Measurements from ENCODE around the gene CTDP1.

Gene CTDP1

GRCh38 chr18:79740521-79741361 is 61.1 kb downstream of the CTDP1 start (continued):
- TF ChIP-seq PRDM4 (tag by site-specific recombination; IDR thresholded peaks at IDR 0.05) (no peak), ZBTB21 (tag by site-specific recombination; IDR thresholded peaks at IDR 0.05) (no peak), ZFHX2 (tag by site-specific recombination; conservative IDR thresholded peaks at IDR 0.05) (no peak), ZSCAN30 (tag by site-specific recombination; IDR thresholded peaks at IDR 0.05) (no peak)

- H3K36me3 ChIP-seq (ENCODE audit: control insufficient read depth in 2 of 2, insufficient read depth in 1 of 2, low read length in 2 of 2) = peaks cover 0 to 28% of the 10 kb centered on the region in 2 experiments; a peak in 1 of 3 replicates
- H3K9me3 ChIP-seq (ENCODE audit: control insufficient read depth, insufficient read depth, low read depth, low read length) = no peaks in the 10 kb centered on the region
- POLR2A ChIA-PET = no interaction called here
- no peaks in the 10 kb centered on the region for H3K4me1 ChIP-seq (ENCODE audit: control insufficient read depth, insufficient read depth, low read length)
- no peak for TF ChIP-seq ZNF555 (tag by site-specific recombination; conservative IDR thresholded peaks at IDR 0.05)
- TF ChIP-seq ZNF558 (tag by site-specific recombination; IDR thresholded peaks at IDR 0.05) = no peak
- no peak for TF ChIP-seq ZNF148 (tag by site-specific recombination; IDR thresholded peaks at IDR 0.05; ENCODE audit: borderline replicate concordance)
- no peak for TF ChIP-seq ZNF645 (tag by site-specific recombination; IDR thresholded peaks at IDR 0.05)
- TF ChIP-seq OSR2 (tag by site-specific recombination; IDR thresholded peaks at IDR 0.05) = no peak
- TF ChIP-seq TRIM28 (IDR thresholded peaks at IDR 0.05; ENCODE audit: borderline replicate concordance, low read length) = no peak
- no peak for TF ChIP-seq ZNF169 (tag by site-specific recombination; IDR thresholded peaks at IDR 0.05)
- no peak for TF ChIP-seq KLF8 (tag by site-specific recombination; IDR thresholded peaks at IDR 0.05)
- TF ChIP-seq ZNF133 (tag by site-specific recombination; IDR thresholded peaks at IDR 0.05) = no peak
- TF ChIP-seq ZBTB6 (tag by site-specific recombination; IDR thresholded peaks at IDR 0.05) = no peak
- TF ChIP-seq KLF9 (tag by site-specific recombination; IDR thresholded peaks at IDR 0.05; ENCODE audit: low read depth) = no peak
- TF ChIP-seq ZBTB48 (tag by site-specific recombination; IDR thresholded peaks at IDR 0.05) = no peak
- no peak for TF ChIP-seq ZNF791 (tag by site-specific recombination; IDR thresholded peaks at IDR 0.05)
- TF ChIP-seq ZNF660 (tag by site-specific recombination; IDR thresholded peaks at IDR 0.05) = no peak
- TF ChIP-seq ZNF501 (tag by site-specific recombination; IDR thresholded peaks at IDR 0.05) = no peak
- TF ChIP-seq ZFP37 (tag by site-specific recombination; IDR thresholded peaks at IDR 0.05) = no peak
- H3K27ac ChIP-seq (ENCODE audit: extremely low read depth, low read depth, low read length) = no peak overlapping the region
- CTCF ChIA-PET = interaction anchor here (0.5 kb wide), 1 partner anchor 474 kb away, joined by 3 read pairs; no protein-coding TSS in a partner anchor
- H3K4me3 ChIP-seq (ENCODE audit: low read depth, low read length) = no peak overlapping the region
Observed at GRCh38 chr18:79741362-79741700, 61.7 kb downstream of the CTDP1 start.

Measured in HEK293 (cell line).